HCT116 (cell line): Measurements from ENCODE around the gene TPM4. TPM values are rescaled to one million over a fixed set of nuclear protein-coding genes. Genes with fewer than 3 reads are reported as not detected.

ENCODE experiments used
- ATAC-seq: fragments of 200-7000 bp; cut with Tn5 transposase; 2 replicates; pipeline ENCODE4 v1.9.1; 2020; ENCODE audit warnings: mild to moderate bottlenecking, moderate library complexity
- Bru-seq: library from RNA; stranded (reverse); fragments of 400-500 nt; gene quantifications from one replicate; lab custom pipeline; 2021; lab: Mats Ljungman, UMichigan
- BruChase-seq, 2 experiments: library from RNA; stranded (reverse); fragments of 400-500 nt; gene quantifications; one replicate each; lab custom pipeline; 2021; lab: Mats Ljungman, UMichigan
- BruUV-seq: library from RNA; stranded (reverse); fragments of 400-500 nt; replicated peaks from 2 replicates; lab custom pipeline; 2021; lab: Mats Ljungman, UMichigan
- CTCF ChIA-PET: fragments of 300-600 bp; sonication (Branson Sonifier 250); formaldehyde crosslinking; loops from one replicate; lab custom pipeline; 2021; ENCODE audit warnings: antibody characterized with exemption; lab: Charles Lee
- POLR2A ChIA-PET: fragments of 300-600, 350-600 bp; sonication (Branson Sonifier 250); formaldehyde crosslinking; loops from one replicate; lab custom pipeline; 2021; ENCODE audit warnings: antibody characterized with exemption; lab: Charles Lee
- RAD21 ChIA-PET, 2 experiments: fragments of 300-600 bp; sonication (Branson Sonifier 250); formaldehyde crosslinking; loops; one replicate each; lab custom pipeline; 2023; ENCODE audit warnings: low total read pairs in 2 of 2; ENCODE audit not compliant: uncharacterized antibody in 2 of 2, unreplicated experiment in 2 of 2, low non-redundant PET in 1 of 2; lab: Charles Lee
- DNase-seq: peaks from one replicate; pipeline ENCODE4 v3.0.0-alpha.2; 2010; ENCODE audit warnings: low read depth, low spot score
- H2AFZ ChIP-seq: fragments of 200-600 bp; shearing (Covaris generic), sonication (generic); 2 replicates; pipeline ENCODE4 v1.6.1; 2017; ENCODE audit warnings: low read depth, mixed run types, mixed read lengths, antibody characterized with exemption, low read length; ENCODE audit not compliant: poor library complexity, severe bottlenecking
- H3K27ac ChIP-seq: 2 replicates; pipeline ENCODE4 v1.5.1; 2012; ENCODE audit warnings: low read depth, low read length
- H3K27me3 ChIP-seq: fragments of 200-600 bp; sonication (generic); 2 replicates; pipeline ENCODE4 v1.6.1; 2016; ENCODE audit warnings: mixed run types, low read length, mixed read lengths; ENCODE audit not compliant: insufficient read depth
- H3K36me3 ChIP-seq, 2 experiments: fragments of 200-500 bp in 1 of 2; fragments of 200-600 bp in 1 of 2; sonication (Bioruptor generic) in 1 of 2; sonication (generic) in 1 of 2; 2 replicates each; pipeline versions ENCODE4 v1.5.1 to v1.6.1; 2014 to 2016; ENCODE audit warnings: low read length in 2 of 2, inconsistent platforms in 1 of 2, mixed read lengths in 1 of 2, mixed run types in 1 of 2; ENCODE audit not compliant: insufficient read depth in 2 of 2, control insufficient read depth in 1 of 2
- H3K4me1 ChIP-seq, 2 experiments: fragments of 200-600 bp in 1 of 2; sonication (generic) in 1 of 2; 2 replicates each; pipeline versions ENCODE4 v1.5.1 to v1.6.1; 2012 to 2017; ENCODE audit warnings: low read length in 2 of 2, inconsistent platforms in 1 of 2, mild to moderate bottlenecking in 1 of 2, mixed read lengths in 1 of 2, mixed run types in 1 of 2, moderate library complexity in 1 of 2; ENCODE audit not compliant: insufficient read depth in 2 of 2, control insufficient read depth in 1 of 2
- H3K4me2 ChIP-seq: fragments of 200-600 bp; sonication (generic); 2 replicates; pipeline ENCODE4 v1.6.1; 2017; ENCODE audit warnings: mixed run types, low read length, mixed read lengths
- H3K4me3 ChIP-seq, 2 experiments: fragments of 200-600 bp in 1 of 2; sonication (generic) in 1 of 2; replicated peaks in 1 of 2; 2 replicates each; pipeline ENCODE4 v1.5.1; 2011 to 2016; ENCODE audit warnings: low read length in 2 of 2, control low read depth in 1 of 2, low read depth in 1 of 2, mild to moderate bottlenecking in 1 of 2, mixed read lengths in 1 of 2, mixed run types in 1 of 2
- H3K79me2 ChIP-seq: fragments of 200-600 bp; sonication (generic); 2 replicates; pipeline ENCODE4 v1.6.1; 2017; ENCODE audit warnings: mild to moderate bottlenecking, mixed run types, low read length, moderate library complexity, mixed read lengths; ENCODE audit not compliant: insufficient read depth
- H3K9ac ChIP-seq: fragments of 200-600 bp; sonication (generic); 2 replicates; pipeline ENCODE4 v1.6.1; 2016; ENCODE audit warnings: low read length, mixed read lengths
- H3K9me2 ChIP-seq: fragments of 200-600 bp; sonication (generic), shearing (Covaris generic); 2 replicates; pipeline ENCODE4 v1.6.1; 2017; ENCODE audit warnings: mixed run types, mild to moderate bottlenecking, moderate library complexity; ENCODE audit not compliant: insufficient read depth
- H3K9me3 ChIP-seq, 2 experiments: fragments of 200-500 bp in 1 of 2; fragments of 200-600 bp in 1 of 2; sonication (Bioruptor generic) in 1 of 2; sonication (generic) in 1 of 2; 2 replicates each; pipeline ENCODE4 v1.6.1; 2014 to 2017; ENCODE audit warnings: low read length in 2 of 2, mixed read lengths in 2 of 2, inconsistent platforms in 1 of 2, low read depth in 1 of 2, mild to moderate bottlenecking in 1 of 2, mixed run types in 1 of 2, moderate library complexity in 1 of 2; ENCODE audit not compliant: control insufficient read depth in 1 of 2, insufficient read depth in 1 of 2
- H4K20me1 ChIP-seq: fragments of 200-600 bp; sonication (generic), shearing (Covaris generic); 2 replicates; pipeline ENCODE4 v1.6.1; 2017; ENCODE audit warnings: mixed run types, mild to moderate bottlenecking, moderate library complexity; ENCODE audit not compliant: insufficient read depth
- CBX3 ChIP-seq: IDR thresholded peaks from 2 replicates; pipeline ENCODE4 v1.6.1; 2012; ENCODE audit warnings: low read depth
- CEBPB ChIP-seq: IDR thresholded peaks from 2 replicates; pipeline ENCODE4 v1.6.1; 2012; ENCODE audit warnings: low read depth
- EGR1 ChIP-seq: IDR thresholded peaks from 2 replicates; pipeline ENCODE4 v1.6.1; 2012; ENCODE audit warnings: low read depth
- ELF1 ChIP-seq: IDR thresholded peaks from 2 replicates; pipeline ENCODE4 v1.6.1; 2012; ENCODE audit warnings: low read depth, borderline replicate concordance
- EZH2 ChIP-seq: fragments of 200-600 bp; sonication (generic); IDR thresholded peaks from 2 replicates; pipeline ENCODE4 v1.6.1; 2017; ENCODE audit warnings: antibody characterized with exemption, mixed run types
- FOSL1 ChIP-seq: IDR thresholded peaks from 2 replicates; pipeline ENCODE4 v1.6.1; 2012; ENCODE audit warnings: low read depth
- JUND ChIP-seq: IDR thresholded peaks from 2 replicates; pipeline ENCODE4 v1.6.1; 2012
- POLR2A ChIP-seq: IDR thresholded peaks from 2 replicates; pipeline ENCODE4 v1.7.0; 2011; ENCODE audit warnings: borderline replicate concordance; ENCODE audit not compliant: insufficient read depth, insufficient read length; ENCODE audit errors: extremely low read depth
- RAD21 ChIP-seq: IDR thresholded peaks from 2 replicates; pipeline ENCODE4 v1.6.1; 2012; ENCODE audit warnings: low read depth, mild to moderate bottlenecking
- SIN3A ChIP-seq: IDR thresholded peaks from 2 replicates; pipeline ENCODE4 v1.6.1; 2012; ENCODE audit warnings: low read depth
- SP1 ChIP-seq: IDR thresholded peaks from 2 replicates; pipeline ENCODE4 v1.6.1; 2012; ENCODE audit warnings: low read depth
- SRF ChIP-seq: IDR thresholded peaks from 2 replicates; pipeline ENCODE4 v1.6.1; 2012; ENCODE audit warnings: low read depth
- TCF7L2 ChIP-seq: IDR thresholded peaks from 2 replicates; pipeline ENCODE4 v1.7.0; 2011; ENCODE audit warnings: borderline replicate concordance, inconsistent platforms; ENCODE audit not compliant: insufficient read depth, insufficient read length; ENCODE audit errors: extremely low read depth
- YY1 ChIP-seq: IDR thresholded peaks from 2 replicates; pipeline ENCODE4 v1.6.1; 2011; ENCODE audit warnings: low read length, low read depth, moderate library complexity, mild to moderate bottlenecking; ENCODE audit not compliant: insufficient replicate concordance; ENCODE audit errors: extremely low read depth
- intact Hi-C: fragments of 100-400 bp; cut with micrococcal nuclease; formaldehyde crosslinking; loops from 2 replicates; pipeline ENCODE4 v1.10.0; 2022
- long read RNA-seq: library from polyadenylated mRNA; unstranded; transcript quantifications from one replicate; pipeline ENCODE4 v2.0.0, GENCODE V29; 2021; ENCODE audit not compliant: unreplicated experiment
- polyA plus RNA-seq: library from polyadenylated mRNA; unstranded; fragments of >200 nt; gene quantifications from 2 replicates; pipeline ENCODE4 v1.2.1, GENCODE V29; 2012; ENCODE audit warnings: missing spikeins
- total RNA-seq: library from RNA; stranded (reverse); gene quantifications from one replicate; pipeline ENCODE4 v1.2.1, GENCODE V29; 2021; ENCODE audit not compliant: unreplicated experiment
- TF ChIP-seq, protein P1 (sequence below): IDR thresholded peaks from 2 replicates; pipeline ENCODE4 v1.6.1; 2012; ENCODE audit warnings: low read depth
- TF ChIP-seq, protein P2 (sequence below): IDR thresholded peaks from 2 replicates; pipeline ENCODE4 v1.6.1; 2011; ENCODE audit warnings: mild to moderate bottlenecking, low read length, moderate library complexity; ENCODE audit not compliant: insufficient replicate concordance; ENCODE audit errors: extremely low read depth
- TF ChIP-seq, protein P3 (sequence below): IDR thresholded peaks from 2 replicates; pipeline ENCODE4 v1.6.1; 2012
- TF ChIP-seq, protein P4 (sequence below): IDR thresholded peaks from 2 replicates; pipeline ENCODE4 v1.6.1; 2012

TPM4 gene
- total RNA-seq (275 TPM), Bru-seq, nascent RNA (percentile 96 among the genes with signal in this experiment), BruChase-seq, experiment 1, labeled RNA remaining after a 6-hour chase (percentile 97 among the genes with signal in this experiment), BruChase-seq, experiment 2, labeled RNA remaining after a 2-hour chase (percentile 92 among the genes with signal in this experiment)
- 230 and 283 TPM in 2 replicates for polyA plus RNA-seq
- long read RNA-seq, transcript TPM4-202 (9 exons, 1,417 nt) = minor isoform, 125 of 673 reads
- long read RNA-seq, transcript TPM4-201 (8 exons, 2,666 nt) = major isoform, 385 of 673 reads
- long read RNA-seq, transcript TPM4-213 (1 exons, 2,672 nt) = minor isoform, 43 of 673 reads
- long read RNA-seq, partial matches to known transcripts = 13 of 673 reads
- long read RNA-seq, other reads (novel, unspliced or antisense) = 107 of 673 reads

DNA sequence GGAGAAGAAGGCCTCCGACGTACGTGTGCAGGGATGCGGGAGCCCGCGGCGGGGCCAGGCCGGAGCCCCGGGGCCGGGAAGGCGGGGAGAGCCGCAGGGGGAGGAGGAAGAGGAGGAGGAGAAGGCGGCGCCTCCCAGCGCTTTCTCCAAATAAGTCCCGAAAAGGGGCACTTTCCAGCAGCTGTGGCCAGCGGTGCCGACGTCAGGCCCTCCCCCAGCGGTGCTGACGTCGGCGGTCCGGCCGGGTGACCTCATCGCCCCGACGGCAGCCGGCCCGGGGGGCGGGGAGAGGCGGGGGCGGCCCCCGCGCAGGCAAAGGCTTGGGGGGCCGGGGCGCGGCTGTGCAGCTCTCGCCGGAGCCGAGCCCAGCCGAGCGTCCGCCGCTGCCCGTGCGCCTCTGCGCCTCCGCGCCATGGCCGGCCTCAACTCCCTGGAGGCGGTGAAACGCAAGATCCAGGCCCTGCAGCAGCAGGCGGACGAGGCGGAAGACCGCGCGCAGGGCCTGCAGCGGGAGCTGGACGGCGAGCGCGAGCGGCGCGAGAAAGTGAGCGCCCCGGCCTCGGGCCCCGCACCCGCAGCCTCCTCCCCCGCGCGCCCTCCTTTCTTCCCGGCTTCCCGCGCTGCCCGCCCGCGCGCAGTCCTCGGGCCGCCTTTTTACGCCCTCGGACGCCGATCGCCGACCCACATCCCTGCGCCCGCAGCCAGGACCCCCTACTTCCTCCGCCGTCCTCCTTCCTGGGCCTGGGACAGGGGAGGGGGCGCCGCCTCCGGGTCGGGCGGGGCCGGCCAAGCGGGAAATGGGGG, at the start of gene TPM4:
TPM4 (plus strand) TSS at position 342 of the 804 bp plus-strand sequence; CDS start at position 413, 71 bp downstream.
- Histone ChIP-seq H3K4me1 (peaks cover 24 to 46% of the 10 kb centered on the region in 2 experiments), H3K27ac (peak within 1 kb of the TSS; percentile 93), H3K36me3 (peaks cover 2 to 31% of the 10 kb centered on the region in 2 experiments; a peak in 1 of 4 replicates), H3K4me3 (peak within 1 kb of the TSS; percentile 64 to 65), H3K9ac (peak within 1 kb of the TSS; percentile 79), H4K20me1 (no peaks in the 10 kb centered on the region), H3K27me3 (no peaks in the 10 kb centered on the region), H3K9me2 (no peaks in the 10 kb centered on the region), H2AFZ (no peak within 1 kb of the TSS), H3K9me3 (no peaks in the 10 kb centered on the region), H3K4me2 (peak within 1 kb of the TSS; percentile 69), H3K79me2 (peaks cover 84% of the 10 kb centered on the region)
- ChIA-PET POLR2A (interaction anchor here (0.6 to 1.2 kb wide), 7 partner anchors 10 to 657 kb away, joined by 3 read pairs; partner anchors contain the start of genes AKAP8L and FAM32A), RAD21 (no interaction called here), CTCF (interaction anchor here (0.9 kb wide), 1 partner anchor 35 kb away, joined by 3 read pairs; no protein-coding TSS in a partner anchor)
- intact Hi-C loops = no loop called here
- no TSS peak for BruUV-seq
- ATAC-seq (peak; percentile 74), DNase-seq (peak; percentile 72)
- TF ChIP-seq YY1 = no peak
- no peak for TF ChIP-seq SIN3A
- no peak for TF ChIP-seq JUND
- TF ChIP-seq SP1 = no peak
- TF ChIP-seq RAD21 = no peak
- TF ChIP-seq ELF1 = no peak
- TF ChIP-seq, protein P1, sequence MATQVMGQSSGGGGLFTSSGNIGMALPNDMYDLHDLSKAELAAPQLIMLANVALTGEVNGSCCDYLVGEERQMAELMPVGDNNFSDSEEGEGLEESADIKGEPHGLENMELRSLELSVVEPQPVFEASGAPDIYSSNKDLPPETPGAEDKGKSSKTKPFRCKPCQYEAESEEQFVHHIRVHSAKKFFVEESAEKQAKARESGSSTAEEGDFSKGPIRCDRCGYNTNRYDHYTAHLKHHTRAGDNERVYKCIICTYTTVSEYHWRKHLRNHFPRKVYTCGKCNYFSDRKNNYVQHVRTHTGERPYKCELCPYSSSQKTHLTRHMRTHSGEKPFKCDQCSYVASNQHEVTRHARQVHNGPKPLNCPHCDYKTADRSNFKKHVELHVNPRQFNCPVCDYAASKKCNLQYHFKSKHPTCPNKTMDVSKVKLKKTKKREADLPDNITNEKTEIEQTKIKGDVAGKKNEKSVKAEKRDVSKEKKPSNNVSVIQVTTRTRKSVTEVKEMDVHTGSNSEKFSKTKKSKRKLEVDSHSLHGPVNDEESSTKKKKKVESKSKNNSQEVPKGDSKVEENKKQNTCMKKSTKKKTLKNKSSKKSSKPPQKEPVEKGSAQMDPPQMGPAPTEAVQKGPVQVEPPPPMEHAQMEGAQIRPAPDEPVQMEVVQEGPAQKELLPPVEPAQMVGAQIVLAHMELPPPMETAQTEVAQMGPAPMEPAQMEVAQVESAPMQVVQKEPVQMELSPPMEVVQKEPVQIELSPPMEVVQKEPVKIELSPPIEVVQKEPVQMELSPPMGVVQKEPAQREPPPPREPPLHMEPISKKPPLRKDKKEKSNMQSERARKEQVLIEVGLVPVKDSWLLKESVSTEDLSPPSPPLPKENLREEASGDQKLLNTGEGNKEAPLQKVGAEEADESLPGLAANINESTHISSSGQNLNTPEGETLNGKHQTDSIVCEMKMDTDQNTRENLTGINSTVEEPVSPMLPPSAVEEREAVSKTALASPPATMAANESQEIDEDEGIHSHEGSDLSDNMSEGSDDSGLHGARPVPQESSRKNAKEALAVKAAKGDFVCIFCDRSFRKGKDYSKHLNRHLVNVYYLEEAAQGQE = no peak
- TF ChIP-seq EGR1 = peak; percentile 36; the same call in 1 of the 2 replicates
- TF ChIP-seq, protein P2, sequence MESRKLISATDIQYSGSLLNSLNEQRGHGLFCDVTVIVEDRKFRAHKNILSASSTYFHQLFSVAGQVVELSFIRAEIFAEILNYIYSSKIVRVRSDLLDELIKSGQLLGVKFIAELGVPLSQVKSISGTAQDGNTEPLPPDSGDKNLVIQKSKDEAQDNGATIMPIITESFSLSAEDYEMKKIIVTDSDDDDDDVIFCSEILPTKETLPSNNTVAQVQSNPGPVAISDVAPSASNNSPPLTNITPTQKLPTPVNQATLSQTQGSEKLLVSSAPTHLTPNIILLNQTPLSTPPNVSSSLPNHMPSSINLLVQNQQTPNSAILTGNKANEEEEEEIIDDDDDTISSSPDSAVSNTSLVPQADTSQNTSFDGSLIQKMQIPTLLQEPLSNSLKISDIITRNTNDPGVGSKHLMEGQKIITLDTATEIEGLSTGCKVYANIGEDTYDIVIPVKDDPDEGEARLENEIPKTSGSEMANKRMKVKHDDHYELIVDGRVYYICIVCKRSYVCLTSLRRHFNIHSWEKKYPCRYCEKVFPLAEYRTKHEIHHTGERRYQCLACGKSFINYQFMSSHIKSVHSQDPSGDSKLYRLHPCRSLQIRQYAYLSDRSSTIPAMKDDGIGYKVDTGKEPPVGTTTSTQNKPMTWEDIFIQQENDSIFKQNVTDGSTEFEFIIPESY = no peak
- peak; percentile 11 for TF ChIP-seq POLR2A
- TF ChIP-seq SRF = peak; percentile 91
- TF ChIP-seq CBX3 = no peak
- TF ChIP-seq TCF7L2 = no peak
- TF ChIP-seq FOSL1 = no peak
- TF ChIP-seq, protein P3, sequence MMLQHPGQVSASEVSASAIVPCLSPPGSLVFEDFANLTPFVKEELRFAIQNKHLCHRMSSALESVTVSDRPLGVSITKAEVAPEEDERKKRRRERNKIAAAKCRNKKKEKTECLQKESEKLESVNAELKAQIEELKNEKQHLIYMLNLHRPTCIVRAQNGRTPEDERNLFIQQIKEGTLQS = no peak
- TF ChIP-seq, protein P4, sequence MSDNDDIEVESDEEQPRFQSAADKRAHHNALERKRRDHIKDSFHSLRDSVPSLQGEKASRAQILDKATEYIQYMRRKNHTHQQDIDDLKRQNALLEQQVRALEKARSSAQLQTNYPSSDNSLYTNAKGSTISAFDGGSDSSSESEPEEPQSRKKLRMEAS = no peak; the same call in 1 of the 2 replicates
- TF ChIP-seq CEBPB = no peak
- no peak for TF ChIP-seq EZH2
